T-helper 2 cell (primary cell): ENCODE data around the gene TLL2.

Source experiments
- DNase-seq, 5 experiments: peaks; one replicate each; pipeline versions ENCODE4 v3.0.0 to v3.0.0-alpha.2; 2012 to 2022

TLL2 gene

GRCh38 chr10:96460316-96460715, 53.4 kb downstream of the TLL2 start:
- no peak for DNase-seq

GRCh38 chr10:96457341-96457740, 56.4 kb downstream of the TLL2 start:
- DNase-seq: no peak

- DNase-seq: no peak
Observed at GRCh38 chr10:96456296-96456840, 57.4 kb downstream of the TLL2 start.

- no peak for DNase-seq
Observed at GRCh38 chr10:96453856-96454583, 59.7 kb downstream of the TLL2 start.

DNA sequence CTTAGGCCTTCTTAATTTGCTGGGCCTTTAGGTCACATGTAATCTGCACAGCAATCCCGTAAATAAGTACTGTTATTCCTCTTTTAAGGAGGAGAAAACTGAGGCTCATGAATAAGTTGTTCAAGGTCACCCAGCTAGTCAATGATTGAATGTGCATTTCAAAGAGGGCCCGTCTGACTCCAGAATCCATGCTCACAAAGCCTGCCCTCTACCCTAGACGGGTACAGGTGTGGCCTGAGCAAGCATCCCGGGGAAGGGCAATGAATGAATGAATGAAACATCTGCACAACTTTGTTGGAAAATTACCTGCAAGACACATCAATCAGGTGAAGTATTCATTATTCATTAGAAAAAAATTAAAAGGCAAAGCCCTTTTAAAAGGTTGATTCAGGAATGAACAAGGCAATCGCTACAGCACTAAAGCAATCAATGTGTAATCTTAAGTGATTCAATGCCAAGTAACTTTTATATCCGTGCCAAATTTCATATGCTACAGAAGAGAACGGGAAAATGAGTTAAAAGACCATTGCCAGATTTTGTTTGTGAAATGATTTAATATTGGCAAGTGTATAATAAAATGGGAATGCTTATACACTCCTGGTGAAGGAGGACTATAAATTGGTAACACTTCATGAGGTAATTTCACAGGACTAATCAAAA, 61.1 kb downstream of the TLL2 start:
- DNase-seq: no peak

GRCh38 chr10:96450529-96451207, 63.1 kb downstream of the TLL2 start:
- no peak for DNase-seq

DNA sequence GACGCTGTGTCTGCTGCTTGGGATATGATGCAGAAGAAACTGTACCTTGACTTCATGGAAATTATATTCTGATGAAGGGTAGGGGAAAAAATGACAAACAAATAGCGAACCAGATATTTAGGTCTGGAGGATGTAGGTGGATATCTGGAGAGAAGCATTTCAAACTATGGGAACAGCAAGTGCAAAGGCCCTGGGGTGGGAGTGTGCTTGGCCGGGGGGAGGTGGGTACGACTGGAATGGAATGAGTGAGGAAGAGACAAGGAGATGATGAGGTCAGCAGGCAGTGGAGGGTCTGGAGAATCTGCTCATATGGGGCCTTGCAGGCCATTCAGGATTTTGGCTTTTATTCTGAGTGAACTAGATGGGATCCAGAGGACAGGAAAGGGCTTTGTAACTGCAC, 65.2 kb downstream of the TLL2 start:
- DNase-seq: no peak

- no peak for DNase-seq
Observed at GRCh38 chr10:96448021-96448457, 65.7 kb downstream of the TLL2 start.

GRCh38 chr10:96446966-96447596, 66.6 kb downstream of the TLL2 start:
- no peak for DNase-seq

DNA sequence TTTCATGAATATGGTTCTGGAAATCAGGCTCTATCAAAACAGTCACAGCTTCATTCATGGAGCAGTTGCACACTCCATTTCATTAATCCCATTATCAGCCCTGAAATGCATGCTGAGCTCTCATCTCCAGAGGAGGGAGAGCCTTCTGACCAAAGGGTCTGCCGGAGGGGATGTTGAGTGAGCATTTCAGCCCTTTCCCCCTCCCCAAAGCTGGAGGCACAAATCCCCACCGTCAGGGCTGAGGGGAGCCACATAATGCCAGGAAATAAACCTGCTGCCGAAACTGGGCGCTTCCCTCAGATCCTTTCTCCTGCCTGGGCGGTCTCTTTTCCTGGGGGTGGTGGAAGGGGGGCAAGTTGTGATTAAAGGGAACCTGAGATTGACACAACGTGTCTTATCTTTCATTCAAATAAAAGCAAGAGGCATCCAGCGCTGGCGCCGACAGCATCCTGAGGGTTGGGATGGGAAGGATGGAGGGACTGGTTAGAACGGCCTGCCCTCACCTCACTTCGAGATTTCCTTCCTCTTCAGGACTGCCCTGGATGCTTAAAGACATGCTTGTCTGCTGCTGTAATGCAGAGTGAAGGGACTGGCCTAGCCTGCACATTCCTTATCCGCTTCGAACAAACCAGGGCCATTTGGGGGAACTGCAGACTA, 71.6 kb downstream of the TLL2 start:
- DNase-seq: no peak

- DNase-seq: no peak
Observed at GRCh38 chr10:96441322-96441885, 72.3 kb downstream of the TLL2 start.

DNA sequence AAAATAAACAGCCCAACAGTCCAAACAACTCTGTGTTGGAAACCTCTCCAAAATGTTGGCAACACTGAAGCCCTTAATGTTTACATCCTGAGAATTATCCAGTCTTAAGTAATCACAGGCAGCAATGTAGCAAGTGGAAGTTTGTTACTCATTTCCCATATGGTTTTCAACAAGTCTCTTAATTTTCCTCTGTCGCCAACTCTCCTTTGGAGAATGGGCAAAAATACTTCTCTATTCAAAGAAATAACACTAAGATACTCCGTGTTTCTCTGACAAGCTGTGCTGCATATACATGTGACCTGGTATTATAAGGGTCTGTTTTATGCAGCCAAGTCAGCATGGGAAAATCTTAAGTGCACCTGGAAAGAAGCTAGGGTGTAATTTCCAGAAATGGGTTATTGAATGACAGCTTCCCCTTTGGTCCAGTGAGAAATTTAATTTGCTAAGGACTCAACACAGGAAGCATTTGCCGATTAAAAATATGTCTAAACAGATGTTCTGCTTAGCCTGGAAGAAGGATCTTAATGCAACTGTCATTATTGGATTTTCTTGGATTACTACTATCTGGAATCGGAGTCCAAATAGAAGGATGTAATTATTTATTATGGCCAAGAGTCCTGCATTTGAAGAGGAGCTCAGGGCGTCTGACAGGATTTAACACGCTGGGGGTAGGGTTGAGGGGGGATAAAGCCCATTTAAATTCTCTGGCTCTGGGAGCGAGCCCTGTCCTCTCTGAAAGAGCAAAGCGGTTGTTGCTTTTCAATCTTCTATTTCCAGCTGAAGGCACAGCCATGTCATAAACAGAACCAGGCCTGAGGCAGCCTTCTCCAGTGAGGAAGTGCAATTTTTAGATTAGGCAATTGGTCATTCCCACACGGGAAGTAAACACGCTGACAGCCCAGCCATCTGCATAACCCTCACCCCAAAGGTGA, 73.1 kb downstream of the TLL2 start:
- no peak for DNase-seq

GRCh38 chr10:96439725-96440124, 74.0 kb downstream of the TLL2 start:
- no peak for DNase-seq

- no peak for DNase-seq
Observed at GRCh38 chr10:96436035-96436434, 77.7 kb downstream of the TLL2 start.

DNA sequence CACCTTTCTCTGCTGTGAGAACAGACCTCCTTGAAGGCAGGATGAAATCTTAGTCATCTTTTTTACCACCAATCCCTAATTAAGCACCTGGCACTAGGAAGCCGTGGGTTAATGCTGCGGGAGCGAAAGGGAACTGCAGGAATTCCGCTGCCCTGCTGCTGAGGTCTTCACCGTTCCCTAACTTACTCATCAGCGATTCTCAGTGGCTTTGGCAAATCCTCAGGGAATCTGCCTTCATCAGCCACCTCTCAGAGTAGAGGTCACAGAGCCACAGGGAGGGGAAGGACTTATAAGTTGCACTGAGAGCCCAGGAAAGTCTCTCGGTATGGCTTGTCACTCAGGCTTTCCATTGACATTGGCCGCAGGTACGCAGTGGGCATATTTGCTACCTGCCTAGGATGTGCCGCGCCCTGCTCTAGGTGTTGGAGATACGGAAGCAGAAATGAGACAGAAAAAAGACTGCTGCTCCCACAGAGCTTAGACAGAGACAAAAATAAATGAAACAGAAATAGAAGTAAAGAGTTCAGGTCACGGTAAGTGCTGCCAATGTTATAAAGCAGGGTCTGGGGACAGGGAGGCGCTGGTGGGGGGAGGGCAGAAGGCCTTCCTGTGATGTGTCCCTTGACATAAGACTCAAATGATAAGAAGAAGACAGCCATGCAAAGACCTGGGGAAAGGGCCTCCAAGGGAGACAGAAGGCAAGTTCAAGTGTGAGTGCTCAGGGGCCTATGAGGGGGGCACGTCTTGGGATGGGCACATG, 82.3 kb downstream of the TLL2 start:
- no peak for DNase-seq

DNA sequence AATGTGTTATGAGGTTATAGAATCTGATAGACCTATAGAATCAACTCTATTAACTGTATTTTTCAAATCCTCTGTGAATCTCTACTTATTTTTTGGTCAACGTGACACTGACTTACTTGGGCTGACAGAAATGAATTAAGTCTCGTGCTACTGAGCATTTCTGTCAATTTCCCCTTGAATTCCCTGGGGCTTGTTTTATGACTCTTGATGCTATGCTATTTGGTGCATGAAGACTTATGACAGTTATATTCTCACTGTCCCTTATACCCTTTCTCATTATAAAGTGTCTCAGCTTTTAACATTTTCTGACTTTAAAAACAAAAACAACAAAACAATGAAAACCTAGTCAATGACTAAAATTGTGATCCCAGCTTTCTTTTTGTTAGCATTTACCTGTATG, 86.4 kb downstream of the TLL2 start:
- no peak for DNase-seq

DNA sequence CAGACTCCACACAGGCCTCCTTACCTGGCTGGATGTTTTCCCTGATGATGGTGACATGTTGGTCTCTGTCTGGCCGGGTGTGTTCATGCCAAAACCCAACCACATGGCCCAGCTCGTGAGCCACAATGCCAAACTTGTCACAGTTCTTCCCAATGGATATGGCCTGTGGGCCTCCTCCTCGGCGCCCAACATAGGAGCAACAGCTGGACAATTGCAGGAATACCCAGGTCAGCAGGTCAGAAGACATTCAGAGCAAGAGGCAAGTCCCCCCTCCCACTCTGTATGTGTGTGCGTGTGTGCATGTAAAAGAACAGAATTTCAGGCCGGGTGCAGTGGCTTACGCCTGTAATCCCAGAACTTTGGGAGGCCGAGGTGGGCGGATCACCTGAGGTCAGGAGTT, 91.2 kb downstream of the TLL2 start:
- no peak for DNase-seq

- no peak for DNase-seq
Observed at GRCh38 chr10:96421995-96422394, 91.7 kb downstream of the TLL2 start.

DNA sequence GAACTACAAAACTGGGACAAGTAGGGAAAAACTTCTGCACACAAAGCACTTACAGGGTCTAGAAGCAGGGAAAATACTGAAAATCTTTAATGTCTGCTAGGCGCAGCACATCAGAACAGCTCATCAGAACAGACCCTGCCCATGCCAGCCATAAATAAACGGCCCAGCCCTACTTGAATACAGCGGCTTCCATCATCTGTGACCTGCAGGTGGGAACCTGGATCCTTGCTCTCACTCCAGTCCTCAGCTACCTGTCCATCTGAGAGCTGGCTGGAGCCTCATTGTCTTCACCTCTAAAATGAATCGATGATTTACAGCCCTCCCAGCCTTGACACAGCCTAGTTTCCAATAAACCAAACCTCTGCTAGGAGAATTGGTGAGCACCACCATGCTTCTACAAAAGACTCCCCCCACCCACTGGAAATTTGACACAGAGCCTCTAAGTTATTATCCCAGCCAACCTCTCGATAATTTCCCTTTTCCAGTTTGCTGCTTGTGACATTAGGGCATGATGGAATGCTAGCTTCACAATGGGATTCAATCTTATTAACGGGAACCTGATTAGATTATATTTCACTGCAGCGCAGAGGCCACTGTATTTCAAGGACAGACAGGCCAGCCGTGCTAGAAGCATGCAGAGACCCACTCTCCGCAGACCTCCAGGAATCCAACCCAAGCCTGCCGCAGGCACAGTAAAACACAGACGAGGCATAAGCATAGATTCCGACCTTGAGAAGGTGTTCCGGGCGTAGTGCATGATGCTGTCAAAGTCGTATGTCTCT, 93.3 kb downstream of the TLL2 start:
- no peak for DNase-seq

DNA sequence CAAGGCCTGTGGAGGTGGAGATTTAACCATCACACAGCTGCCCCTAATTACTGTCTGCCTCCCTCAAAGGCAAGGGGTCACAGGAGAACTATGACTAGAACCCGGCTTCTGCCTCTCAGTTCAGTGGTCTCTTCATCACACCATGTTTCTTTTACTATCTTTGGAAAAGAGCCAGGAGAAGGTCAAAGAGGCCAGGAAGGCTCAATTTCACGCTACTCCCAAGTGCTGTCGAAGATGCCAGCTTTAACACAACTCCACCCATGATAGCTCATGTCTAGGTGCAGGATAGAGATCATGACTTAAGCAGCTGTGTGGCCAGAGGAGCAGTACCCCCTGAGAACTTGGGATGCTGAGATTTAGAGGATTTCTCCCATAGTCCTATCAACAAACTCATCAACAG, 94.4 kb downstream of the TLL2 start:
- no peak for DNase-seq
